HepG2 (cell line): ENCODE data around the gene TMTC3. TPM values are rescaled to one million over a fixed set of nuclear protein-coding genes. Genes with fewer than 3 reads are reported as not detected.
A peak's percentile ranks its signal among the peaks of the same experiment; 100 is the strongest.

Source experiments
- ESRRA ChIP-seq: sonication (generic); formaldehyde crosslinking; IDR thresholded peaks from 2 replicates; pipeline ENCODE4 v1.5.1; 2020; ENCODE audit warnings: mild to moderate bottlenecking, low read depth, missing genetic modification reagents
- FOSL1 ChIP-seq: sonication (generic); formaldehyde crosslinking; IDR thresholded peaks from 2 replicates; pipeline ENCODE4 v1.9.0; 2021; ENCODE audit warnings: missing genetic modification reagents, borderline replicate concordance
- HMG20B ChIP-seq: conservative IDR thresholded peaks from 2 replicates; pipeline ENCODE4 v1.6.1; 2016; ENCODE audit warnings: missing genetic modification reagents, missing compliant biosample characterization
- JARID2 ChIP-seq: sonication (generic); formaldehyde crosslinking; IDR thresholded peaks from 2 replicates; pipeline ENCODE4 v1.8.1; 2023; ENCODE audit warnings: missing genetic modification reagents, inconsistent platforms; ENCODE audit not compliant: insufficient replicate concordance
- KLF12 ChIP-seq: sonication (generic); formaldehyde crosslinking; IDR thresholded peaks from 2 replicates; pipeline ENCODE4 v1.4.0; 2020; ENCODE audit warnings: missing genetic modification reagents, borderline replicate concordance
- REPIN1 ChIP-seq: sonication (generic); formaldehyde crosslinking; IDR thresholded peaks from 2 replicates; pipeline ENCODE4 v1.8.0; 2022; ENCODE audit warnings: missing genetic modification reagents, low read depth, mild to moderate bottlenecking, borderline replicate concordance
- SKIL ChIP-seq: sonication (generic); formaldehyde crosslinking; IDR thresholded peaks from 2 replicates; pipeline ENCODE4 v1.8.0; 2022; ENCODE audit warnings: missing genetic modification reagents, mild to moderate bottlenecking, moderate library complexity, borderline replicate concordance
- SOX6 ChIP-seq, 2 experiments: fragments of 450-650 bp in 1 of 2; sonication (generic) in 1 of 2; formaldehyde crosslinking in 1 of 2; IDR thresholded peaks; 2 replicates each; pipeline versions ENCODE4 v1.4.0 to v1.6.1; 2017 to 2020; ENCODE audit warnings: antibody characterized with exemption in 1 of 2, mild to moderate bottlenecking in 1 of 2, missing genetic modification reagents in 1 of 2
- TBX2 ChIP-seq: sonication (generic); formaldehyde crosslinking; IDR thresholded peaks from 2 replicates; pipeline ENCODE4 v1.5.0; 2020; ENCODE audit warnings: missing genetic modification reagents, mild to moderate bottlenecking, borderline replicate concordance
- ZBTB26 ChIP-seq: IDR thresholded peaks from 2 replicates; pipeline ENCODE4 v1.6.1; 2016; ENCODE audit warnings: missing compliant biosample characterization, missing genetic modification reagents, borderline replicate concordance
- ZNF333 ChIP-seq: sonication (generic); formaldehyde crosslinking; IDR thresholded peaks from 2 replicates; pipeline ENCODE4 v1.4.0; 2020; ENCODE audit warnings: mild to moderate bottlenecking, missing genetic modification reagents, borderline replicate concordance
- ZNF431 ChIP-seq: sonication (generic); formaldehyde crosslinking; IDR thresholded peaks from 2 replicates; pipeline ENCODE4 v1.9.0; 2022; ENCODE audit warnings: missing genetic modification reagents, low read depth, mild to moderate bottlenecking, borderline replicate concordance
- ZNF550 ChIP-seq: sonication (generic); formaldehyde crosslinking; IDR thresholded peaks from 2 replicates; pipeline ENCODE4 v1.4.0; 2020; ENCODE audit warnings: mild to moderate bottlenecking, missing genetic modification reagents, borderline replicate concordance
- ZNF609 ChIP-seq: sonication (generic); formaldehyde crosslinking; IDR thresholded peaks from 2 replicates; pipeline ENCODE4 v1.4.0; 2020; ENCODE audit warnings: mild to moderate bottlenecking, missing genetic modification reagents, borderline replicate concordance
- ZNF644 ChIP-seq: IDR thresholded peaks from 2 replicates; pipeline ENCODE4 v1.6.1; 2016; ENCODE audit warnings: low read depth
- polyA plus RNA-seq, 8 experiments: library from polyadenylated mRNA; depleted of rRNA in 3 of 8; stranded (reverse) in 7 of 8; unstranded in 1 of 8; fragments of >200 nt; fragmentation: Illumina TruSeq in 4 of 8; extraction: Trizol in 4 of 8; gene quantifications; 2 replicates each; pipeline versions ENCODE4 v1.2.1 to v1.2.3, GENCODE V29; 2011 to 2016; ENCODE audit warnings: low read depth in 4 of 8, missing spikeins in 1 of 8, mixed read lengths in 1 of 8; ENCODE audit not compliant: insufficient read depth in 1 of 8
- total RNA-seq, 5 experiments: library from RNA; depleted of rRNA; stranded (reverse); fragments of >200 nt; fragmentation: Illumina TruSeq; extraction: Trizol; gene quantifications; 2 replicates each; pipeline ENCODE4 v1.2.3, GENCODE V29; 2016; ENCODE audit warnings: low read depth in 1 of 5
- TF ChIP-seq, protein P1 (sequence below): sonication (generic); formaldehyde crosslinking; conservative IDR thresholded peaks from 2 replicates; pipeline ENCODE4 v1.8.1; 2023; ENCODE audit warnings: missing genetic modification reagents

The TMTC3 gene
- total and polyA plus RNA-seq, 2 of the 13 experiments (the other 11 are each of a cell fraction or from before 2014, with no cell fraction given): 6.3 to 22.5 TPM

DNA sequence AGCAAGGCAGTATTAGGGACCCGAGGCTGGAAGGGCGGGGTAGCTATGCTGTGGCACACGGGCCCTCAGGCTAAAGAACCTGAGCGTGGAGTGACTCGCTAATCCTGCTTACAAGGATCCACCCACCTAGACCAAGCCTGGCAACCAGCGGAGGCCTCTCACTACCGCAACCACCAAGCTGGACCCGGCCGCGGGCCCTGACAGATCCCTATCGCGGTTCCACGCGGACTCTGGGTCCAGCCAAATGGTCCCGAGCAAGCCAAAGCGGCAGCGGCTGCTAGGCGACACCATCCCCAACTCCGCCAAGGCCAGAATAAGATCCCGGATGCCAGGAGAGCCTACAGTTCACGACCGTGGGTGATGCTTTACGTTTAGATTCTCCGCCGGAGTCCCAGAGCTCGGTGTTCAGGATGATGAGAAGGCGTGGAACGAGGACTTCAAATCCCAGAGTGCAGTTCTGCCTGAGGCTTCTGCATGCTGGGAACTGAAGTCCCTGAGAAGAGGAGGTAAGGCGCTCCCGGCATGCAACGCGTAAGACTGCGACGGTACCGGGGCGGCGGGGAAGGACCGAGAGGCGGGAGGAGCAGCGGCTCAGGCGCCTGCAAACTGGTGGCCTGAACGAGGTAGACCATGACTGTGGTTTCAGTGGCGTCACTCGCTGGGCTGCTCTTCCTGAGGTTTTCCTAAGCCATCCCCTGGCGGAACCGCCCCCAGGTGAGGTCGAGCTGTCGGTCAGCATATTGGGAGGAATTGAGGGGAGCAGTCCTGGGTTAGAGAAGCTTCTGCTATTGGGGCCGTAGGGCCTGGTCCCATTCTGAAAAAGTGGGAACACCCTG is at the start of gene TMTC3, which contains the start of gene CEP290 (continued):
- TF ChIP-seq ZNF431 (CRISPR knock-in tag) (no peak), ZNF644 (no peak), ZBTB26 (CRISPR knock-in tag) (peak; percentile 69; the same call in 1 of the 2 replicates), ZNF550 (no peak), KLF12 (CRISPR knock-in tag) (no peak; the same call in 1 of the 2 replicates), ESRRA (CRISPR knock-in tag) (no peak), FOSL1 (CRISPR knock-in tag) (no peak), JARID2 (CRISPR knock-in tag) (peak; percentile 71), ZNF609 (peak; percentile 38; the same call in 1 of the 2 replicates), HMG20B (CRISPR knock-in tag) (no peak), REPIN1 (CRISPR knock-in tag) (peak; percentile 79; the same call in 1 of the 2 replicates), SOX6 (IDR thresholded peaks at IDR 0.05) (no peak), SOX6 (CRISPR knock-in tag; IDR thresholded peaks at IDR 0.05) (peak; percentile 51), ZNF333 (no peak), SKIL (no peak), TBX2 (CRISPR knock-in tag) (peak; percentile 38; the same call in 1 of the 2 replicates)
- TF ChIP-seq, protein P1, sequence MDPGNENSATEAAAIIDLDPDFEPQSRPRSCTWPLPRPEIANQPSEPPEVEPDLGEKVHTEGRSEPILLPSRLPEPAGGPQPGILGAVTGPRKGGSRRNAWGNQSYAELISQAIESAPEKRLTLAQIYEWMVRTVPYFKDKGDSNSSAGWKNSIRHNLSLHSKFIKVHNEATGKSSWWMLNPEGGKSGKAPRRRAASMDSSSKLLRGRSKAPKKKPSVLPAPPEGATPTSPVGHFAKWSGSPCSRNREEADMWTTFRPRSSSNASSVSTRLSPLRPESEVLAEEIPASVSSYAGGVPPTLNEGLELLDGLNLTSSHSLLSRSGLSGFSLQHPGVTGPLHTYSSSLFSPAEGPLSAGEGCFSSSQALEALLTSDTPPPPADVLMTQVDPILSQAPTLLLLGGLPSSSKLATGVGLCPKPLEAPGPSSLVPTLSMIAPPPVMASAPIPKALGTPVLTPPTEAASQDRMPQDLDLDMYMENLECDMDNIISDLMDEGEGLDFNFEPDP (CRISPR knock-in tag): no peak
